Activated T-cell treated with anti-CD3 and anti-CD28 coated beads, Interleukin-2, amount 50 U/mL, for 1 hour (primary cell): Measurements from ENCODE around the gene ADH1B.
"Not testable (repeated sequence)": the region's sequence is repeated elsewhere in the genome, so short reads cannot be mapped to it uniquely, and the experiment has no call there.

Source experiments
- DNase-seq: peaks from one replicate; pipeline ENCODE4 v3.0.0-alpha.2; 2020

ADH1B gene

DNA sequence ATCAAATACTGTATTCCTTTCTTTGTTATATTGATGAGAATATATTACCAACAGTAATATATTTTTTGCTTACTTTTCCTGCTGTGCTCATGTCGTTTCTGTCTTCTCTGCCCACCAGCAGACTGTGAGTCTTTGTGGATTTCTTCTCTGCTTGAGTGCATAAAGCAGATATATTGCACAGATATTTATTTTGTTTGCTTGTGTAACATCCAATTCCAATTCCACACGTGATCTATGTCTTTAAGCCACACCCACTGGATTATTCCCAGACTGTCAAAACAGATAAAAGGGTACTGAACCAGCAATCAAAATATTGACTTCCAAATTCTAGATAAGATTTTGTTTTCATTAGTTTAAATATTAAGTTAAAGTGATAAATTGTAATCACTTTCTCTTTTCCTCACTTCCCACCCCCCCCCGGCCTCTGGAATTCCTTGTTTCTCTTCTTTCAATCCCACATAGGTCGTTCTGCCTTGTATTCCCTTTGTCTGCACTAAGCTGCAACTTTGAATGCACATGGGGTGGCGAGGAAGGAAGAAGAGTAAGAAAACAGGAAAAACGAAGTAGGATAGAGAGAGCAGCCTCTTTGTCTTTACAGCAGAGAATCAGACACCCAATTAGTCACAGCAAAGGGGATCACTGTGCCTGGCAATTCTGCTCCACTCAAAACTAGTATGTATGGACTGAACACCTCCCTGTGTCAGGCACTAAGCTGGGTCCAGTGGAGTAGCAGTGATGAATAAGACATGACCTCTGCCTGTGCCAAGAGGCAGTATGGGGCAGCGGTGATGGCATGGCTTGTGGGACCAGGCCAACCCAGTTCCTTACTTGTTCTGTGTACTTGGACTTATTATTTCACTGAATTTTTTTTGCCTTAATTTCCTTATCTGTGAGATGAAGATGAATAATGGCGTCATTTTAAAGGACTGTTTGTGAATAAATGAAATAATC, at the start of gene ADH1B:
Gene ADH1B (minus strand): TSS at position 161 of the 951 bp plus-strand sequence. CDS start 70 bp downstream, at position 91.
- DNase-seq = no peak

GRCh38 chr4:99367817-99368216, 46.6 kb upstream of the ADH1B start:
- not testable (repeated sequence) for DNase-seq

- DNase-seq = no peak
These were observed 45.3 kb upstream of the ADH1B start for GRCh38 chr4:99366491-99366890.

GRCh38 chr4:99362768-99363167, 41.6 kb upstream of the ADH1B start:
- no peak for DNase-seq

DNA sequence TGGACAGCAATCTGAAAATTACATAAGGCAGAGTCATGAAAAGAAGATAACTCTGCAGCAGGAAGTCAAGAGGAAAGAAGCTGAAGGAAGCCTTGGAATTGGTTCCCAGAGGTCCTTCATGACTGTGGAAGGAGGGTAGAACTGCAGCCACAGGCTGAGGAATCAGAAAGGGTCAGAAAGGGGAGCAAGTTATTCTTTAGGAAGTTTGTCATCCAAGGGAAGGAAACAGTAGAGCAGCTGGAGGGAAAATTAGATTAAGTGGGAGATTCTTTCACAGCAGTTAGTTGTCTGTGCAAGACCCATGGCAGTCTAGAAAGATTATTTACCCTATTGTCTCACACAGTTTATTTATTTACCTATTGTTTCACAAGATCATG, 40.7 kb upstream of the ADH1B start:
- DNase-seq = no peak

DNA sequence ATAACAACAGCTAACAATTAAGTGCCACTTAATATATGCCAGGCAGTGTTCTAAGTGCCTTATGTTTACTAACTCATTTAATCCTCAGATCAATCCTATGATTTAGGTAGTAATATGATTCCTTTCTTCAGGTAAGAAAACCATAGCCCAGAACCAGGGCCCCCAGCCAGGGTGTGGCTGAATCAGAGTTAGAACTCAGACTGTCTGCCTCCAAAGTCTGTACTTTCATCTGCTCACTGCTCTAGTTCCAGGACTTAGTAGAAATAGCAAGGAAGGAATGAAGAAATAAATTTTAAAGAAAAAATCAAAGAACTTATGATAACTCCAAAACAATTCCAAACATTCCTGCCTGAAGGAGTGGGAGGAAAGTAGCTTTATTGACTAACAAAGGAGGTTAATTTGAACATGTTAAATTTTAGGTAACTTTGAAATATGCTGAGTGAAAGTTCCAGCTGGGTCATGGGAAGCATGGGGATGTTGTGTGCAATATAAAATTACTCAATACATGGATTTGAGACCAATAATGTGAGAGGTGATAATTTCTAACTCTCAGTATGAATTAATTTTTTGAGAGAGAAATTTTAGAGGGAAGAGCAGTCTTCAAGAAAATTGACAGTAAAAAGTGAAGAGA, 40.2 kb upstream of the ADH1B start:
- no peak for DNase-seq

GRCh38 chr4:99359480-99360204, 38.4 kb upstream of the ADH1B start:
- no peak for DNase-seq

- DNase-seq = no peak
These were observed 36.7 kb upstream of the ADH1B start for GRCh38 chr4:99357948-99358347.

DNA sequence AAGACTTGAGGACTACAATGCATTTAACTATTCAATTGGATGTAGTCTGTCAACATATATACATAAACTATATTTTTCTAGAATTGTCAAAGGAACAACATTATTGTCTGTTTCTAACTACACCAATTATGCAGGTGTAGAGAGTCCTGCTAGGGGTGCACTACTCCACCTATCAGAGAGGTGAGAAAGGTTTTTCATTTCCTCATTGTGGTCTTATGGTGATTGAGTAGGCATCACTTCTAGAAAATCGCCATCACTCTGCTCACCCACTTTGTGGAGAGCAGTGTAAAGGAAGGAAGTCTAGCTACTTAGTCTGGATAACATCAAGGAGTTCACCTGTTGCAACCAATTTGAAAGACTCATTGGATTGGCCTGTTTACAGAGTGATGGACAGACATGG, 35.8 kb upstream of the ADH1B start:
- DNase-seq = no peak

GRCh38 chr4:99356149-99356548, 34.9 kb upstream of the ADH1B start:
- not testable (repeated sequence) for DNase-seq

GRCh38 chr4:99352602-99353537, 31.7 kb upstream of the ADH1B start, which contains the start of gene ADH1C:
TSS of gene ADH1C (minus strand) at chr4:99352746. CDS start at chr4:99352675, 71 bp downstream.
- no peak for DNase-seq

- DNase-seq = no peak
These were observed 30.3 kb upstream of the ADH1B start for GRCh38 chr4:99351487-99351886.

GRCh38 chr4:99349338-99349737, 28.1 kb upstream of the ADH1B start:
- DNase-seq = no peak

- not testable (repeated sequence) for DNase-seq
These were observed 21.4 kb upstream of the ADH1B start for GRCh38 chr4:99342624-99343023.

DNA sequence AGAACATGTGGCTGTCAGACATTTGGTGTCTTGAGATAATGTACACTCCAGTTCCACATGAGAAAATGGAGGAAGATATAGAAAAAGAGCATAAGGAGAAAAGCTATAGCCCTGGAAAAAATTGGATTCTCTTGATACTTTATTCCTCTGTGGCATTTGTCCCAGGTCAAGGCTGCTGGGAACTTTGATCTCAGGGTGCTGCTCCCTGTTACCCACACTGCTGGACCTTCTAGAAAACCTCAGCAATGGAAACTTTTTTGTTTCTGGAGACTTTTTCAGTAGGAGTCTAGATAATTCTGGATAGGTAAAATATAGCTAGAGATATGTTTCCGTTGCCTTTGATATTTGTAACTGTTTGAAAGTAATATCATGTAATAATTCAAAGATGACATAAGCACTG, 20.2 kb upstream of the ADH1B start:
- no peak for DNase-seq

DNA sequence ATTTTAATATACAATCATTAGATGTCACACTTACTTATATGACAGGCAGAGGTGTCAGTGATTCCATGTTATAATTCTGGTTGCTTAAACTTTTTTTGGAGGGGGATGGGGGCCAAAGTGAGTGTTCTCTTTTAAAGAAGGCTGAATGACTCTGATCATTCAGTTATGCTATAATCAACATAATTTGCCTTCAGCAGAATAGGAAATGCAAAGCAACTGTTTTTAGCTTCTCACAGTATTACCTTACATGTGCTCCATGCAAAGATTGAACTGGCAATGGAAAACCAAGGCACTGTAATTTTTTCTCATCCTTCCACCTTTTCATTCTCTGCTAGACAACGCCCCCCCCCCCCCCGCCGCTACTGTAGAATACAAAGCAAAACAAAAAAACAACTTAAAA, 18.0 kb upstream of the ADH1B start:
- no peak for DNase-seq

DNA sequence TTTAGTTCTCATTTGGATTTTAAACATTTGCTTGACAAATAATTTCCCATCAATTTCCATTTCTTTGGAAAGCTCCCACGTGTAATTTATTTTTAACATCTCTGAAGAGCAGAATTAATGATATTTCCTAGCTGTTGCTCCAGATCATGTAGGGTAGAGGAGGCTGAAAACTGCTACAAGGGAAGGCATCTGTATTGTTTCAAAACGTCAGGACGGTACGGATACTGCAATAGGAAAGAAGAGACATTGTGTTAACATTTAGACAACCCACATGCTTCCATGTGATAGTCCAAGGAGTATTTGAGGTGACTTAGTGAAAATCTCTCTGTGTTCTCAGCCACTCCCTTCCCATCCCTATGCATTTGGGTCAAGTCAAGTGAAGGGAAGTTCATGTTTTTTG, 15.4 kb upstream of the ADH1B start:
- DNase-seq = no peak

GRCh38 chr4:99334880-99335279, 13.7 kb upstream of the ADH1B start:
- DNase-seq = no peak

- no peak for DNase-seq
These were observed 9.4 kb upstream of the ADH1B start for GRCh38 chr4:99330648-99331047.

DNA sequence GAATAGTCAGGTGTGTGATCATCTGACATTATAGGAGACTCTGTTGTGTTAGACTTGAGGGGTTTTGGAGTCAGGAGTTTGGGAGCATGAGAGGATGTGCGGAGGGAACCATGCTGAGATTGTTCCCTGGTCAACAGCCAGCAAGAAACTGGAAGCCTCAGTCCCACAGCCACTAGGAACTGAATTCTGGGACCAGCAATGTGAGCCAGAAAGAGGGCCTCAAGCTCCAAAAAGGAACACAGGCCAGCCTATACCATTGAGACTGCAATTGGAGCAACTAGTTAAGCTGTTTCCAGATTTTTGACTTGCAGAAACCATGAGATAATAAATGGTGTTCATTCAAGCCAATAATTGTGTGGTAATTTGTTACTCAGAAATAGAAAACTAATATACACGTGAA, 8.7 kb upstream of the ADH1B start:
- DNase-seq = no peak

DNA sequence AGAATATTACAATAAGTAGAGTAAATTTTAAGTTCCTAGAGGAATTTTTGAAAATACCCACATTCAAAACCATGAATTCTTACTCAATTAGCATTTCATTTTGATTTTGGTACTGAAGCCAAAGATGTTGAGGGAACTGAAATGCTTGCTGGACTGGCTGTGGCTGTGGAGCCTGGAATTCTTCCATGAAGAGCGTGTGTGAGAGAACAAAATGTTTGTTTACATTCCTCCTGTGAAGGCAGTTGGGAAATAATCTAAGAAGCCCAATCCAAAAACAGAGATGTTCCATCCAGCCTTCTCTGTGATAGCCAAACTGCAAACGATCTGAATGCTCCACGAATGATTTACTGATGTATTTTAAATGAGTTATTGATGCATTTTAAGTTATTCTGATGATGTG, 3.8 kb upstream of the ADH1B start:
- DNase-seq = no peak

GRCh38 chr4:99324361-99324760, 3.2 kb upstream of the ADH1B start:
- no peak for DNase-seq
